Frontal cortex (tissue), 4 donors: ENCODE measurements around the gene PTCD1. TPM values are rescaled to one million over a fixed set of nuclear protein-coding genes. Genes with fewer than 3 reads are reported as not detected.
"Not testable (repeated sequence)": the region's sequence is repeated elsewhere in the genome, so short reads cannot be mapped to it uniquely, and the experiment has no call there.

Source experiments
- DNase-seq, 2 donors: peaks; one replicate each; pipeline ENCODE4 v3.0.0; 2012; ENCODE audit warnings: low spot score in 2 of 2
- FAIRE-seq: peaks from 2 replicates; lab custom pipeline; 2012; peaks lifted over from hg19 to GRCh38; lab: Jason Lieb, UNC
- total RNA-seq: library from RNA; depleted of rRNA; stranded (reverse); fragments of >200 nt; gene quantifications from one replicate; pipeline ENCODE4 v1.2.3, GENCODE V29; 2014
- donor health status: control.
- donor health status: control.
- donor health status: control.

The PTCD1 gene
- total RNA-seq, 1 donor from 2014 or later, result 5.7 TPM

- no peak for FAIRE-seq
- no peak for DNase-seq
These were observed 14.5 kb upstream of the PTCD1 start for GRCh38 chr7:99453105-99453504.

GRCh38 chr7:99452541-99452940, 13.9 kb upstream of the PTCD1 start:
- DNase-seq, result no peak
- no peak for FAIRE-seq

GRCh38 chr7:99451936-99452335, 13.3 kb upstream of the PTCD1 start:
- DNase-seq (peak in 1 of 2 donors; percentile 51), FAIRE-seq (no peak)

GRCh38 chr7:99449326-99449725, 10.7 kb upstream of the PTCD1 start:
- FAIRE-seq (no peak), DNase-seq (no peak)

GRCh38 chr7:99448855-99449254, 10.3 kb upstream of the PTCD1 start:
- DNase-seq (no peak), FAIRE-seq (no peak)

GRCh38 chr7:99447943-99448342, 9.3 kb upstream of the PTCD1 start:
- FAIRE-seq, result no peak

GRCh38 chr7:99446096-99446495, 7.5 kb upstream of the PTCD1 start:
- FAIRE-seq, result no peak

More at GRCh38 chr7:99447943-99448342, 9.3 kb upstream of the PTCD1 start:
- no peak for DNase-seq

GRCh38 chr7:99440195-99440594, 1.6 kb upstream of the PTCD1 start:
- no peak for DNase-seq
- FAIRE-seq, result no peak

More at GRCh38 chr7:99446096-99446495, 7.5 kb upstream of the PTCD1 start:
- DNase-seq, result no peak

GRCh38 chr7:99437946-99438572, 539 bp downstream of the PTCD1 start:
- DNase-seq, result no peak
- no peak for FAIRE-seq

GRCh38 chr7:99433158-99433557, 5.4 kb downstream of the PTCD1 start:
- DNase-seq (no peak), FAIRE-seq (no peak)

- not testable (repeated sequence) for DNase-seq, FAIRE-seq
These were observed 6.7 kb downstream of the PTCD1 start for GRCh38 chr7:99431756-99432540.

GRCh38 chr7:99429756-99430155, 8.8 kb downstream of the PTCD1 start:
- no peak for DNase-seq
- FAIRE-seq, result no peak

- no peak for DNase-seq
- no peak for FAIRE-seq
These were observed 9.5 kb downstream of the PTCD1 start for GRCh38 chr7:99428972-99429566.

- DNase-seq (no peak), FAIRE-seq (no peak)
These were observed 13.5 kb downstream of the PTCD1 start for GRCh38 chr7:99424932-99425730.

GRCh38 chr7:99422625-99423024, 16.0 kb downstream of the PTCD1 start:
- FAIRE-seq (no peak), DNase-seq (no peak)

- no peak for FAIRE-seq
- DNase-seq, result no peak
These were observed 16.4 kb downstream of the PTCD1 start for GRCh38 chr7:99422186-99422585.

- FAIRE-seq (no peak), DNase-seq (no peak)
These were observed 17.6 kb downstream of the PTCD1 start for GRCh38 chr7:99420986-99421385.

GRCh38 chr7:99420213-99420612, 18.4 kb downstream of the PTCD1 start:
- FAIRE-seq (no peak), DNase-seq (no peak)

GRCh38 chr7:99419323-99420021, 19.1 kb downstream of the PTCD1 start:
- DNase-seq (no peak), FAIRE-seq (no peak)

- FAIRE-seq (no peak), DNase-seq (no peak)
These were observed 20.3 kb downstream of the PTCD1 start for GRCh38 chr7:99418260-99418659.
